Fibroblast of the aortic adventitia (primary cell): ENCODE data around the gene NEMP2. TPM values are rescaled to one million over a fixed set of nuclear protein-coding genes. Genes with fewer than 3 reads are reported as not detected.
A peak's percentile ranks its signal among the peaks of the same experiment; 100 is the strongest.
"Not testable (repeated sequence)": the region's sequence is repeated elsewhere in the genome, so short reads cannot be mapped to it uniquely, and the experiment has no call there.

Source experiments
- DNase-seq: peaks from one replicate; pipeline ENCODE4 v3.0.0-alpha.2; 2010; ENCODE audit warnings: low read depth
- H3K4me3 ChIP-seq: 2 replicates; pipeline ENCODE4 v1.5.1; 2011; ENCODE audit warnings: low read depth, mild to moderate bottlenecking, control low read depth, low read length, moderate library complexity
- total RNA-seq: library from RNA; depleted of rRNA; stranded (reverse); fragments of >200 nt; gene quantifications from 2 replicates; pipeline ENCODE4 v1.2.3, GENCODE V29; 2012; ENCODE audit warnings: low replicate concordance
- TF ChIP-seq, protein P1 (sequence below): IDR thresholded peaks from 2 replicates; pipeline ENCODE4 v1.5.1; 2011; ENCODE audit warnings: mild to moderate bottlenecking, low read length, control low read depth, inconsistent platforms; ENCODE audit not compliant: insufficient read depth

NEMP2 gene
- total RNA-seq, 1 donor, result 11.7 TPM

DNA sequence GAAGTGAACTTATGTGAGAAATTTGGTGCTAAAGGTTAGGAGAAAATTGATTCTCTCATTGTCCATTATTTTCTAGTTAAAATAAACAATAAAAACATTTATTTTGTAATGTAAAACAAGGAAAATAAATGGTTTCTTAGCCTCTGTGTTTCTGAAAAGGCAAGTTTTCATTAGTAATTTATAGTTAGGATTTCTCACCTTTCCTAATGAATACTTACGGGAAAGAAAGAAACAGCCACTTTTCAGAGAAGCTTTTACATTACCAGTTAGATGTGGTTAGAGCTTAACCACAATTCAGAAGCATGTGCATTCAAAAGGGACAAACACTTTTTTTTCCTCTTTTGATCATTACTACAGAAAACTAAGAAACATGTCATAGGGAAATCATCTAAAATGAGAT is 18.8 kb downstream of the NEMP2 start:
- no peak overlapping the region for H3K4me3 ChIP-seq
- TF ChIP-seq, protein P1, sequence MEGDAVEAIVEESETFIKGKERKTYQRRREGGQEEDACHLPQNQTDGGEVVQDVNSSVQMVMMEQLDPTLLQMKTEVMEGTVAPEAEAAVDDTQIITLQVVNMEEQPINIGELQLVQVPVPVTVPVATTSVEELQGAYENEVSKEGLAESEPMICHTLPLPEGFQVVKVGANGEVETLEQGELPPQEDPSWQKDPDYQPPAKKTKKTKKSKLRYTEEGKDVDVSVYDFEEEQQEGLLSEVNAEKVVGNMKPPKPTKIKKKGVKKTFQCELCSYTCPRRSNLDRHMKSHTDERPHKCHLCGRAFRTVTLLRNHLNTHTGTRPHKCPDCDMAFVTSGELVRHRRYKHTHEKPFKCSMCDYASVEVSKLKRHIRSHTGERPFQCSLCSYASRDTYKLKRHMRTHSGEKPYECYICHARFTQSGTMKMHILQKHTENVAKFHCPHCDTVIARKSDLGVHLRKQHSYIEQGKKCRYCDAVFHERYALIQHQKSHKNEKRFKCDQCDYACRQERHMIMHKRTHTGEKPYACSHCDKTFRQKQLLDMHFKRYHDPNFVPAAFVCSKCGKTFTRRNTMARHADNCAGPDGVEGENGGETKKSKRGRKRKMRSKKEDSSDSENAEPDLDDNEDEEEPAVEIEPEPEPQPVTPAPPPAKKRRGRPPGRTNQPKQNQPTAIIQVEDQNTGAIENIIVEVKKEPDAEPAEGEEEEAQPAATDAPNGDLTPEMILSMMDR, result no peak
- no peak for DNase-seq

- DNase-seq, result no peak
- no peak overlapping the region for H3K4me3 ChIP-seq
- TF ChIP-seq, protein P1, result no peak
These were observed 19.8 kb downstream of the NEMP2 start for GRCh38 chr2:190514676-190515075.

DNA sequence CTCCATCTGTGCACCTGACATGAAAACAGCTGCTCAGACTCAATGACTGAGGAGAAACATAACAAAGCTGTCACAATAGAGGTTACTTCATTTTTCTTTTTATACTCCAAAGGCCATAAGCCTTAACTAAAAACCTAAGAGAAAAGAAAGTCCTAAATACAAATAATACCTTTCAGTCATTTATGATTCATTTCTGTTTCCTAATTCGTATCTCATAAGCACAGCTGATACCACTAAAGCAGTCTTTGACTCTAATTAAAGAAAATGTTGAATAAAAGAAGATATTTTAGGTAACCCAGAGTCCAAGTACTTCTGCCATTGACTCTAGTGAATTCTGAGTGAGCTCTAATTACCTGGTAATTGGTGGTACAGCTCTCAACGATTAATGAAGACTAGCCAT is 20.6 kb downstream of the NEMP2 start:
- H3K4me3 ChIP-seq, result no peak overlapping the region
- no peak for DNase-seq
- TF ChIP-seq, protein P1, result no peak

GRCh38 chr2:190512539-190513095 is 21.9 kb downstream of the NEMP2 start:
- no peak for DNase-seq

DNA sequence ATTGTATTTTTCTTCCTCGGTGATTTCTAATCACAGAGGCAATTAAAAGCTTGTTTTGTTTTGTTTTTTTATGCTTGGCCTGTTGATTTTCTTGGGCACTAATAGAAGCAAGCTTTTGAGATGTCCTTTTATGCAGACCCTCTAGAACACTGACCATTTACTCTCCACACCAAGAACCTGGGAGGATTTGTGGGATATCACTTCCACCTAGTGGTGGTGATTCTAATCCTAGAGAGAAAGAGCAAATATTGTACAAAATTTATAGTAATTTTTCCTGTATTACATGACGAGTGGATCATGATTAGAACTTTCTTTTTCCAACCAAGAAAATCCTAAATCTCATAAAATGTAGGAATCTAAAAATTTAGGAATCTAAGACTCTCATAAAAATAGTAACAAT is 23.4 kb downstream of the NEMP2 start:
- TF ChIP-seq, protein P1, result peak; percentile 54
- peak; percentile 74 for DNase-seq
- H3K4me3 ChIP-seq, result no peak overlapping the region

More at GRCh38 chr2:190512539-190513095, 21.9 kb downstream of the NEMP2 start:
- TF ChIP-seq, protein P1, result no peak
- H3K4me3 ChIP-seq, result no peak overlapping the region

GRCh38 chr2:190509895-190510294 is 24.6 kb downstream of the NEMP2 start:
- not testable (repeated sequence) for H3K4me3 ChIP-seq, DNase-seq

DNA sequence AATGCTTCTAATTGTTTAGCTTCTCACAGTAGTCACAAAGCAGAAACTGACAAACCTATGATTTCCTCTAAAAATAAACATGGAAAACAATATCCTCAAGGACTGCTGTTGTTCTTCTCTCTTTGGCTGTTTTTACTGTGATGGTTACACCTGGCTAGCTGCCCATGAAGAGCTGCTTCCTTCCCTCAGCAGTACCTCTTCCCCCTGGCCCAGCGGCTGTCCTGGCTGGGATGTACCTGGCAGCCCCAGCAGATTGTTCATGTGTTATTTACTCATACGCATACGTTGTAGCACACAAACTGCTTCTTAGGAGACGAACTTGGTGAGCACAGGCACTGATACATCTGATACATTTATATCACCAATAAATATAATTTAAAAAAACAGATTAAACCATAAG is 27.4 kb downstream of the NEMP2 start:
- no peak overlapping the region for H3K4me3 ChIP-seq
- DNase-seq, result no peak
- TF ChIP-seq, protein P1, result no peak
